HG03571 (cell line): ENCODE results near the gene DOP1A.

Source experiments
- ATAC-seq: cut with Tn5 transposase; IDR thresholded peaks from one replicate; pipeline ENCODE4 v1.9.1; 2021; ENCODE audit not compliant: unreplicated experiment

DOP1A gene

GRCh38 chr6:83073615-83074014 is 6.1 kb downstream of the DOP1A start:
- no peak for ATAC-seq

GRCh38 chr6:83083476-83083875 is 16.0 kb downstream of the DOP1A start:
- ATAC-seq: no peak

GRCh38 chr6:83086751-83087150 is 19.3 kb downstream of the DOP1A start:
- peak; percentile 99 for ATAC-seq

- no peak for ATAC-seq
Measured at GRCh38 chr6:83092756-83093399, 25.4 kb downstream of the DOP1A start.

GRCh38 chr6:83096791-83097190 is 29.3 kb downstream of the DOP1A start:
- no peak for ATAC-seq

- no peak for ATAC-seq
Measured at GRCh38 chr6:83097204-83097603, 29.7 kb downstream of the DOP1A start.

GRCh38 chr6:83097675-83098074 is 30.2 kb downstream of the DOP1A start:
- ATAC-seq: no peak

GRCh38 chr6:83098589-83098988 is 31.1 kb downstream of the DOP1A start:
- ATAC-seq: no peak

GRCh38 chr6:83108378-83108777 is 40.9 kb downstream of the DOP1A start:
- ATAC-seq: no peak

GRCh38 chr6:83113258-83113657 is 45.8 kb downstream of the DOP1A start:
- no peak for ATAC-seq

- no peak for ATAC-seq
Measured at GRCh38 chr6:83114164-83114563, 46.7 kb downstream of the DOP1A start.

- no peak for ATAC-seq
Measured at GRCh38 chr6:83117802-83118201, 50.3 kb downstream of the DOP1A start.

GRCh38 chr6:83119742-83120300 is 52.4 kb downstream of the DOP1A start:
- ATAC-seq: no peak

- ATAC-seq: no peak
Measured at GRCh38 chr6:83124553-83124952, 57.1 kb downstream of the DOP1A start.

- no peak for ATAC-seq
Measured at GRCh38 chr6:83125425-83125824, 58.0 kb downstream of the DOP1A start.

GRCh38 chr6:83126223-83126622 is 58.8 kb downstream of the DOP1A start:
- ATAC-seq: no peak

- no peak for ATAC-seq
Measured at GRCh38 chr6:83126807-83127206, 59.3 kb downstream of the DOP1A start.

- no peak for ATAC-seq
Measured at GRCh38 chr6:83127258-83127657, 59.8 kb downstream of the DOP1A start.

GRCh38 chr6:83127976-83128375 is 60.5 kb downstream of the DOP1A start:
- ATAC-seq: no peak

GRCh38 chr6:83132121-83132520 is 64.7 kb downstream of the DOP1A start:
- no peak for ATAC-seq

GRCh38 chr6:83138118-83138722 is 70.7 kb downstream of the DOP1A start:
- no peak for ATAC-seq

GRCh38 chr6:83138758-83139157 is 71.3 kb downstream of the DOP1A start:
- no peak for ATAC-seq

- ATAC-seq: no peak
Measured at GRCh38 chr6:83151114-83151513, 83.6 kb downstream of the DOP1A start.
